A549 (cell line): Measurements from ENCODE around the gene MYH14. TPM values are rescaled to one million over a fixed set of nuclear protein-coding genes. Genes with fewer than 3 reads are reported as not detected.
A peak's percentile ranks its signal among the peaks of the same experiment; 100 is the strongest.

Experiments
- ATAC-seq, 2 experiments: fragments of 200-7000 bp in 1 of 2; fragments of >200 bp in 1 of 2; cut with Nextera tagmentation in 1 of 2; cut with Tn5 transposase in 1 of 2; 3 replicates each; pipeline versions ENCODE4 v1.8.0 to v1.9.1; 2018 to 2020; ENCODE audit warnings: mild to moderate bottlenecking in 1 of 2, moderate library complexity in 1 of 2
- CTCF ChIA-PET: fragments of 300-600 bp; sonication (Branson Sonifier 250); formaldehyde crosslinking; extraction: SDS; loops from one replicate; lab custom pipeline; 2021; ENCODE audit warnings: antibody characterized with exemption, inconsistent platforms; lab: Yijun Ruan, JAX
- POLR2A ChIA-PET: fragments of 350-600 bp; formaldehyde crosslinking; extraction: SDS; loops from one replicate; lab custom pipeline; 2021; ENCODE audit warnings: antibody characterized with exemption, inconsistent platforms; lab: Yijun Ruan, JAX
- DNase-seq, 2 experiments: peaks; one replicate each; pipeline versions ENCODE4 v3.0.0 to v3.0.0-alpha.2; 2011 to 2016; ENCODE audit warnings: low read depth in 1 of 2, low spot score in 1 of 2
- FAIRE-seq: peaks from 2 replicates; lab custom pipeline; 2011; peaks lifted over from hg19 to GRCh38; lab: Jason Lieb, UNC
- H3K27ac ChIP-seq, 2 experiments: fragments of >200 bp; sonication (Bioruptor Twin); formaldehyde crosslinking; 3 replicates each; pipeline ENCODE4 v1.5.1; 2016 to 2017
- H3K4me1 ChIP-seq: fragments of >200 bp; sonication (Bioruptor Twin); formaldehyde crosslinking; 3 replicates; pipeline ENCODE4 v1.6.1; 2016
- H3K4me2 ChIP-seq: fragments of >200 bp; sonication (Bioruptor Twin); formaldehyde crosslinking; 3 replicates; pipeline ENCODE4 v1.6.1; 2016
- H3K4me3 ChIP-seq: fragments of >200 bp; sonication (Bioruptor Twin); formaldehyde crosslinking; 3 replicates; pipeline ENCODE4 v1.5.1; 2016
- H3K9me3 ChIP-seq: fragments of >200 bp; sonication (Bioruptor Twin); formaldehyde crosslinking; 3 replicates; pipeline ENCODE4 v1.6.1; 2016
- CTCF ChIP-seq: fragments of >200 bp; sonication (Bioruptor Twin); formaldehyde crosslinking; IDR thresholded peaks from 3 replicates; pipeline ENCODE4 v1.5.1; 2016
- EHMT2 ChIP-seq: fragments of 200-600 bp; sonication (generic); IDR thresholded peaks from 2 replicates; pipeline ENCODE4 v1.6.1; 2016; ENCODE audit warnings: antibody characterized with exemption, low read depth, mild to moderate bottlenecking, moderate library complexity
- GATA3 ChIP-seq: IDR thresholded peaks from 2 replicates; pipeline ENCODE4 v1.6.1; 2012; ENCODE audit warnings: borderline replicate concordance
- HOXB5 ChIP-seq: fragments of 250-450 bp; sonication (Bioruptor Pico); IDR thresholded peaks from 2 replicates; pipeline ENCODE4 v1.5.0; 2020; ENCODE audit warnings: mild to moderate bottlenecking, moderate library complexity
- JUNB ChIP-seq: fragments of >200 bp; sonication (Bioruptor Twin); formaldehyde crosslinking; IDR thresholded peaks from 2 replicates; pipeline ENCODE4 v1.6.1; 2016
- MAFK ChIP-seq: fragments of 450-650 bp; IDR thresholded peaks from 2 replicates; pipeline ENCODE4 v1.6.1; 2014; ENCODE audit not compliant: partially characterized antibody
- MYC ChIP-seq: IDR thresholded peaks from 2 replicates; pipeline ENCODE4 v1.6.1; 2012; ENCODE audit warnings: mild to moderate bottlenecking, inconsistent platforms, low read length, improper control_type of control experiment, borderline replicate concordance
- NFE2L2 ChIP-seq: fragments of 150-350 bp; conservative IDR thresholded peaks from 2 replicates; pipeline ENCODE4 v1.6.1; 2014; ENCODE audit warnings: low read length
- NPAS2 ChIP-seq: fragments of 250-450 bp; sonication (Bioruptor Pico); IDR thresholded peaks from 2 replicates; pipeline ENCODE4 v1.8.0; 2022; ENCODE audit warnings: mild to moderate bottlenecking, moderate library complexity, borderline replicate concordance
- NR3C1 ChIP-seq: fragments of >200 bp; sonication (Bioruptor Twin); formaldehyde crosslinking; IDR thresholded peaks from 3 replicates; pipeline ENCODE4 v1.6.1; 2017
- POLR2A ChIP-seq: IDR thresholded peaks from 2 replicates; pipeline ENCODE4 v1.6.1; 2012; ENCODE audit warnings: mild to moderate bottlenecking, low read length
- POLR2AphosphoS2 ChIP-seq: conservative IDR thresholded peaks from 2 replicates; pipeline ENCODE4 v1.6.1; 2012; ENCODE audit warnings: low read length, improper control_type of control experiment, inconsistent platforms
- RCOR1 ChIP-seq: fragments of 150-350 bp; IDR thresholded peaks from 2 replicates; pipeline ENCODE4 v1.6.1; 2014; ENCODE audit warnings: antibody characterized with exemption, low read length, low read depth
- RNF2 ChIP-seq: fragments of 200-600 bp; sonication (generic); IDR thresholded peaks from 2 replicates; pipeline ENCODE4 v1.6.1; 2016; ENCODE audit warnings: low read depth, mild to moderate bottlenecking, antibody characterized with exemption, moderate library complexity, borderline replicate concordance
- ZSCAN20 ChIP-seq: fragments of 250-450 bp; sonication (Bioruptor Pico); IDR thresholded peaks from 2 replicates; pipeline ENCODE4 v1.8.0; 2022; ENCODE audit warnings: mild to moderate bottlenecking, moderate library complexity
- WGBS: methylation state at CpG from one replicate; pipeline ENCODE4 v1.1.6; 2017; ENCODE audit errors: missing lambda C conversion rate; 5-methylcytosine and 5-hydroxymethylcytosine counted together
- polyA plus RNA-seq, 4 experiments: library from polyadenylated mRNA; depleted of rRNA in 3 of 4; stranded (reverse); fragments of >200 nt; fragmentation: RNase III in 1 of 4; extraction: RNeasy Plus Mini Kit Qiagen cat#74134 plus additional on column Dnase treatment in 1 of 4; gene quantifications; 2 replicates in 3 of 4; 3 replicates in 1 of 4; pipeline ENCODE4 v1.2.3, GENCODE V29; 2011 to 2017
- TF ChIP-seq, protein P1 (sequence below): fragments of >200 bp; sonication (Bioruptor Twin); formaldehyde crosslinking; IDR thresholded peaks from 3 replicates; pipeline ENCODE4 v1.6.1; 2016
- TF ChIP-seq, protein P2 (sequence below): fragments of 450-650 bp; IDR thresholded peaks from 2 replicates; pipeline ENCODE4 v1.6.1; 2014; ENCODE audit warnings: antibody characterized with exemption
- TF ChIP-seq, protein P3 (sequence below): fragments of 250-450 bp; sonication (Bioruptor Pico); IDR thresholded peaks from 2 replicates; pipeline ENCODE4 v1.5.0; 2021; ENCODE audit warnings: mild to moderate bottlenecking, moderate library complexity, borderline replicate concordance
- TF ChIP-seq, protein P4 (sequence below): fragments of 200-600 bp; sonication (generic); IDR thresholded peaks from 2 replicates; pipeline ENCODE4 v1.6.1; 2016; ENCODE audit warnings: antibody characterized with exemption, mild to moderate bottlenecking, moderate library complexity

Gene MYH14
- polyA plus RNA-seq, 2 of the 4 experiments (the other 2 are of a cell fraction), result 4.0 to 7.0 TPM

DNA sequence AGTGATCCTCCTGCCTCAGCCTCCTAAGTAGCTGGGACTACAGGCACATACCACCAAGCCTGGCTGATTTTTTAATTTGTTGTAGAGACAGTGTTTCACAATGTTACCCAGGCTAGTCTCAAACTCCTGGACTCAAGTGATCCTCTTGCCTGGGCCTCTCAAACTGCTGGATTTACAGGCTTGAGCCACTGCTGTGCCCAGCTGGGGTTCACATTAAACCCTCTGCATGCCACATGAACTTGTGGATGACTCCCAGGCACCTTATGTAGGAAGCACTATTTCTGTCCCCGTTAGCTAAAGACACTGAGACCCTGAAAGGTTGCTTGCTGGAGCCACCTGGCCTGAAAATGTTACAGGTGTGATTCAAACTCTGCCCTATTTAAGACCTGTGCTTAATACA lies 10.5 kb downstream of the MYH14 start:
- 70% methylated on average over 1 of the region's 1 CpG for WGBS
- no peak for DNase-seq
- Histone ChIP-seq H3K27ac (no peak overlapping the region), H3K4me2 (no peak overlapping the region), H3K4me3 (no peak overlapping the region), H3K4me1 (no peaks in the 10 kb centered on the region), H3K9me3 (peaks cover 3% of the 10 kb centered on the region; the same call in 1 of the 3 replicates)
- 0 out of 6 replicates have a peak, but pooled peaks of 1 of the 2 experiments have one; percentile 15 for ATAC-seq
- POLR2A ChIA-PET, result no interaction called here
- FAIRE-seq, result no peak
- TF ChIP-seq NFE2L2 (no peak), HOXB5 (CRISPR knock-in tag) (no peak), MYC (no peak), CTCF (no peak), NPAS2 (no peak), MAFK (no peak), EHMT2 (no peak)
- CTCF ChIA-PET, result interaction anchor here (1.3 to 2.3 kb wide), 4 partner anchors 20 to 78 kb away, joined by 3 to 9 read pairs (median 6); no protein-coding TSS in a partner anchor

- Histone ChIP-seq H3K4me2 (no peak overlapping the region), H3K27ac (no peak overlapping the region), H3K9me3 (peaks cover 3% of the 10 kb centered on the region; the same call in 1 of the 3 replicates), H3K4me3 (no peak overlapping the region), H3K4me1 (no peaks in the 10 kb centered on the region)
- POLR2A ChIA-PET, result interaction anchor here (1.5 kb wide), 1 partner anchor 12 kb away, joined by 4 read pairs; the partner anchor contains the start of gene MYH14
- FAIRE-seq (no peak), ATAC-seq (no peak; a peak in 1 of 6 replicates), DNase-seq (no peak)
- CTCF ChIA-PET, result interaction anchor here (0.5 to 1.5 kb wide), 7 partner anchors 10 to 238 kb away, joined by 3 to 7 read pairs (median 4); no protein-coding TSS in a partner anchor
- TF ChIP-seq POLR2AphosphoS2 (no peak), POLR2A (no peak), ZSCAN20 (CRISPR knock-in tag) (no peak), NR3C1 (no peak), RNF2 (no peak), RCOR1 (no peak), GATA3 (no peak), MAFK (no peak), JUNB (no peak), NPAS2 (no peak), MYC (no peak)
- TF ChIP-seq, protein P1, sequence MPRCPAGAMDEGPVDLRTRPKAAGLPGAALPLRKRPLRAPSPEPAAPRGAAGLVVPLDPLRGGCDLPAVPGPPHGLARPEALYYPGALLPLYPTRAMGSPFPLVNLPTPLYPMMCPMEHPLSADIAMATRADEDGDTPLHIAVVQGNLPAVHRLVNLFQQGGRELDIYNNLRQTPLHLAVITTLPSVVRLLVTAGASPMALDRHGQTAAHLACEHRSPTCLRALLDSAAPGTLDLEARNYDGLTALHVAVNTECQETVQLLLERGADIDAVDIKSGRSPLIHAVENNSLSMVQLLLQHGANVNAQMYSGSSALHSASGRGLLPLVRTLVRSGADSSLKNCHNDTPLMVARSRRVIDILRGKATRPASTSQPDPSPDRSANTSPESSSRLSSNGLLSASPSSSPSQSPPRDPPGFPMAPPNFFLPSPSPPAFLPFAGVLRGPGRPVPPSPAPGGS, result no peak
- TF ChIP-seq, protein P2, sequence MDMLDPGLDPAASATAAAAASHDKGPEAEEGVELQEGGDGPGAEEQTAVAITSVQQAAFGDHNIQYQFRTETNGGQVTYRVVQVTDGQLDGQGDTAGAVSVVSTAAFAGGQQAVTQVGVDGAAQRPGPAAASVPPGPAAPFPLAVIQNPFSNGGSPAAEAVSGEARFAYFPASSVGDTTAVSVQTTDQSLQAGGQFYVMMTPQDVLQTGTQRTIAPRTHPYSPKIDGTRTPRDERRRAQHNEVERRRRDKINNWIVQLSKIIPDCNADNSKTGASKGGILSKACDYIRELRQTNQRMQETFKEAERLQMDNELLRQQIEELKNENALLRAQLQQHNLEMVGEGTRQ, result no peak
- TF ChIP-seq, protein P3, sequence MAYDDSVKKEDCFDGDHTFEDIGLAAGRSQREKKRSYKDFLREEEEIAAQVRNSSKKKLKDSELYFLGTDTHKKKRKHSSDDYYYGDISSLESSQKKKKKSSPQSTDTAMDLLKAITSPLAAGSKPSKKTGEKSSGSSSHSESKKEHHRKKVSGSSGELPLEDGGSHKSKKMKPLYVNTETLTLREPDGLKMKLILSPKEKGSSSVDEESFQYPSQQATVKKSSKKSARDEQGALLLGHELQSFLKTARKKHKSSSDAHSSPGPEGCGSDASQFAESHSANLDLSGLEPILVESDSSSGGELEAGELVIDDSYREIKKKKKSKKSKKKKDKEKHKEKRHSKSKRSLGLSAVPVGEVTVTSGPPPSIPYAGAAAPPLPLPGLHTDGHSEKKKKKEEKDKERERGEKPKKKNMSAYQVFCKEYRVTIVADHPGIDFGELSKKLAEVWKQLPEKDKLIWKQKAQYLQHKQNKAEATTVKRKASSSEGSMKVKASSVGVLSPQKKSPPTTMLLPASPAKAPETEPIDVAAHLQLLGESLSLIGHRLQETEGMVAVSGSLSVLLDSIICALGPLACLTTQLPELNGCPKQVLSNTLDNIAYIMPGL (CRISPR knock-in tag), result no peak
- TF ChIP-seq, protein P4, sequence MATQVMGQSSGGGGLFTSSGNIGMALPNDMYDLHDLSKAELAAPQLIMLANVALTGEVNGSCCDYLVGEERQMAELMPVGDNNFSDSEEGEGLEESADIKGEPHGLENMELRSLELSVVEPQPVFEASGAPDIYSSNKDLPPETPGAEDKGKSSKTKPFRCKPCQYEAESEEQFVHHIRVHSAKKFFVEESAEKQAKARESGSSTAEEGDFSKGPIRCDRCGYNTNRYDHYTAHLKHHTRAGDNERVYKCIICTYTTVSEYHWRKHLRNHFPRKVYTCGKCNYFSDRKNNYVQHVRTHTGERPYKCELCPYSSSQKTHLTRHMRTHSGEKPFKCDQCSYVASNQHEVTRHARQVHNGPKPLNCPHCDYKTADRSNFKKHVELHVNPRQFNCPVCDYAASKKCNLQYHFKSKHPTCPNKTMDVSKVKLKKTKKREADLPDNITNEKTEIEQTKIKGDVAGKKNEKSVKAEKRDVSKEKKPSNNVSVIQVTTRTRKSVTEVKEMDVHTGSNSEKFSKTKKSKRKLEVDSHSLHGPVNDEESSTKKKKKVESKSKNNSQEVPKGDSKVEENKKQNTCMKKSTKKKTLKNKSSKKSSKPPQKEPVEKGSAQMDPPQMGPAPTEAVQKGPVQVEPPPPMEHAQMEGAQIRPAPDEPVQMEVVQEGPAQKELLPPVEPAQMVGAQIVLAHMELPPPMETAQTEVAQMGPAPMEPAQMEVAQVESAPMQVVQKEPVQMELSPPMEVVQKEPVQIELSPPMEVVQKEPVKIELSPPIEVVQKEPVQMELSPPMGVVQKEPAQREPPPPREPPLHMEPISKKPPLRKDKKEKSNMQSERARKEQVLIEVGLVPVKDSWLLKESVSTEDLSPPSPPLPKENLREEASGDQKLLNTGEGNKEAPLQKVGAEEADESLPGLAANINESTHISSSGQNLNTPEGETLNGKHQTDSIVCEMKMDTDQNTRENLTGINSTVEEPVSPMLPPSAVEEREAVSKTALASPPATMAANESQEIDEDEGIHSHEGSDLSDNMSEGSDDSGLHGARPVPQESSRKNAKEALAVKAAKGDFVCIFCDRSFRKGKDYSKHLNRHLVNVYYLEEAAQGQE, result no peak
- 80% methylated on average over 21 of the region's 25 CpGs for WGBS
Measured at GRCh38 chr19:50214699-50215543, 11.5 kb downstream of the MYH14 start.
